Body of pancreas (tissue), 4 donors: Measurements from ENCODE around the gene ENAH. TPM values are rescaled to one million over a fixed set of nuclear protein-coding genes. Genes with fewer than 3 reads are reported as not detected.
A peak's percentile ranks its signal among the peaks of the same experiment; 100 is the strongest.

Experiments
- ATAC-seq: fragments of 150-250 bp; one replicate; pipeline ENCODE4 v1.9.1; 2016
- DNase-seq, 4 donors: peaks; one replicate each; pipeline ENCODE4 v3.0.0-alpha.2; 2019
- H3K27ac ChIP-seq, 4 donors: fragments of 200-600 bp; sonication (generic); 1 replicate in 3 of 4; 2 replicates in 1 of 4; pipeline versions ENCODE4 v1.5.1 to v1.6.1; 2016 to 2019; ENCODE audit warnings: mild to moderate bottlenecking in 1 of 4, mixed read lengths in 1 of 4, moderate library complexity in 1 of 4
- H3K27me3 ChIP-seq, 2 donors: fragments of 200-600 bp; sonication (generic); one replicate each; pipeline ENCODE4 v1.6.0; 2016; ENCODE audit warnings: mild to moderate bottlenecking in 1 of 2
- H3K36me3 ChIP-seq, 2 donors: fragments of 200-600 bp; sonication (generic); replicated peaks in 1 of 2; 2 replicates each; pipeline ENCODE4 v1.5.1; 2016; ENCODE audit warnings: low read depth in 2 of 2; ENCODE audit not compliant: insufficient read depth in 1 of 2
- H3K4me1 ChIP-seq: fragments of 200-600 bp; sonication (generic); one replicate; pipeline ENCODE4 v1.6.0; 2016
- H3K4me3 ChIP-seq, 2 donors: fragments of 200-600 bp; sonication (generic); 1 replicate in 1 of 2; 2 replicates in 1 of 2; pipeline ENCODE4 v1.5.1; 2016 to 2019
- H3K9me3 ChIP-seq, 3 donors: fragments of 200-600 bp; sonication (generic); 1 replicate in 2 of 3; 2 replicates in 1 of 3; pipeline ENCODE4 v1.5.1; 2016
- CTCF ChIP-seq, 7 experiments: fragments of 450-650 bp in 4 of 7; fragments of 200-600 bp in 3 of 7; sonication (generic) in 3 of 7; IDR thresholded peaks; one replicate each; pipeline ENCODE4 v1.5.1; 2016 to 2019; ENCODE audit warnings: antibody characterized with exemption in 7 of 7
- POLR2A ChIP-seq, 3 donors: fragments of 450-650 bp; IDR thresholded peaks; one replicate each; pipeline ENCODE4 v1.6.1; 2016; ENCODE audit warnings: antibody characterized with exemption in 3 of 3, mild to moderate bottlenecking in 2 of 3
- WGBS, 2 donors: methylation state at CpG; one replicate each; pipeline ENCODE4 v1.1.5; 2017; 5-methylcytosine and 5-hydroxymethylcytosine counted together
- intact Hi-C: fragments of 100-400 bp; cut with DNase I; formaldehyde crosslinking; loops from one replicate; pipeline ENCODE4 v1.15.1; 2023
- total RNA-seq, 2 donors: library from RNA; depleted of rRNA; stranded (reverse); fragments of >200 nt; gene quantifications; one replicate each; pipeline ENCODE4 v1.1.0, GENCODE V29; 2016

ENAH gene
- total RNA-seq, 2 donors from 2014 or later: 21.1 to 28.8 TPM

DNA sequence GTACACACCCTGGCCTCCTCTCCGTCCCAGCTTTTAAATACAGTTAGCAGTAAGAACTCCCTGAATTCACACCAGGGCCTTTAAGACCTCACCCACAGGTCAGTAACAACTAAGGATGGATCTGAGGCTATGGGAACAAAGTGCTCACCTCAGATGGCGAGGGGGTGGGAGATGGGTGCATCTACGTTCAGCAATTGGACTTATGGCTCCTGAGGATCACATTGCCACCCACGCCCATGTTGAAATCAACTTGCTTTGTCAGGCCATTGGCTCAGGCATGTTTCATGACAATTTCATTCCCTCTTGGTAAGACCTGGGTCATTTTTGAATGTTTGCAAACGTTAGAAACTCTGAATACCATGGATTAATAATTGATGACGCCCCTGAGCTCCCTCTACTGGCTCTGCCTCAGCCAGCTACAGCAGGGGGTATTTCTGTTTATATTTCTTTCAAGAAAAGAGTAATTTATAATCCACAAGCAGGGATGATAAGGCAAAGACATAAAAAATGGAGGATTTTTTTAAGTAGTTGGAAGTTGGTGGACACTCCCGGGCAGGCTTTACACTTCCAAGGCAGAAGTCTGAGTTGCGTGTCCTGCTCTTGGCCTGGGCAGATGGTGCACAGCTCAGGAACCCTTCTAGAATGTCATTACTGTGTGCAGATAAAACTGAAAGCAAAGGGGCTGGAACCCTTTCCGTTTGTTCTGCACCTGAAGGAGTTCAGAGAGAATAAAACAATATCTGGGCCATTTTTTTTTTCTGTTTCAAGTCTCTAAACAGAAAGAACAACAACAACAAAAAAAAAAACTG, 211.4 kb downstream of the ENAH start:
- H3K27me3 ChIP-seq: no peaks in the 10 kb centered on the region
- DNase-seq (peak; percentile 58 to 66 (median 62)), ATAC-seq (peak; percentile 77)
- peak; percentile 24 to 74 (median 68) for TF ChIP-seq CTCF (IDR thresholded peaks at IDR 0.05)
- no peak for TF ChIP-seq POLR2A (IDR thresholded peaks at IDR 0.05)
- peak overlapping the region; percentile 20 to 78 (median 70) for H3K27ac ChIP-seq
- no peaks in the 10 kb centered on the region for H3K36me3 ChIP-seq
- H3K9me3 ChIP-seq: no peaks in the 10 kb centered on the region
- no peak overlapping the region for H3K4me3 ChIP-seq
- intact Hi-C loops: loop anchor here (10.0 kb wide), 1 partner anchor 127 kb away; no protein-coding TSS in a partner anchor
- H3K4me1 ChIP-seq: peaks cover 62% of the 10 kb centered on the region
- WGBS, 2 donors: 26 to 29% methylated on average over 8 to 9 of the region's 9 CpGs

- DNase-seq (peak in 3 of 4 donors; percentile 58 to 68 (median 59)), ATAC-seq (peak; percentile 33)
- intact Hi-C loops: loop anchor here (10.0 kb wide), 1 partner anchor 126 kb away; no protein-coding TSS in a partner anchor
- Histone ChIP-seq H3K27me3 (no peaks in the 10 kb centered on the region), H3K36me3 (no peaks in the 10 kb centered on the region), H3K4me1 (peaks cover 54% of the 10 kb centered on the region), H3K9me3 (no peaks in the 10 kb centered on the region), H3K4me3 (no peak overlapping the region), H3K27ac (peak overlapping the region; percentile 20 to 78 (median 70))
- TF ChIP-seq POLR2A (IDR thresholded peaks at IDR 0.05): no peak
- TF ChIP-seq CTCF (IDR thresholded peaks at IDR 0.05): no peak
- WGBS, 2 donors: 16 to 39% methylated on average over 4 of the region's 4 CpGs
These were observed 212.3 kb downstream of the ENAH start for GRCh38 chr1:225440380-225441221.

GRCh38 chr1:225437710-225438437, 215.0 kb downstream of the ENAH start:
- no peaks in the 10 kb centered on the region for H3K9me3 ChIP-seq
- ATAC-seq (no peak), DNase-seq (no peak)
- WGBS, 2 donors: 75 to 87% methylated on average over 5 of the region's 5 CpGs
- no peak for TF ChIP-seq POLR2A (IDR thresholded peaks at IDR 0.05)
- TF ChIP-seq CTCF (IDR thresholded peaks at IDR 0.05): peak in 3 of 7 experiments; percentile 6 to 28 (median 12)
- intact Hi-C loops: no loop called here
- no peak overlapping the region for H3K27ac ChIP-seq
- no peak overlapping the region for H3K4me3 ChIP-seq
- peaks cover 30% of the 10 kb centered on the region for H3K4me1 ChIP-seq
- H3K36me3 ChIP-seq: no peaks in the 10 kb centered on the region
- H3K27me3 ChIP-seq: no peaks in the 10 kb centered on the region

Other genes with a start within 250 kb of the ENAH start
- gene LBR, start 225.1 kb downstream of the ENAH start, total RNA-seq: 10 to 100 TPM; 15.2 to 26.5 TPM
- 10 to 100 TPM; 48.5 to 86.6 TPM for gene SRP9, start 124.7 kb upstream of the ENAH start, total RNA-seq
- 100 to 1,000 TPM; 109 to 136 TPM for gene EPHX1, start 157.0 kb upstream of the ENAH start, total RNA-seq
- 100 to 1,000 TPM; 129 to 217 TPM for gene TMEM63A, start 229.3 kb upstream of the ENAH start, total RNA-seq
- gene LEFTY1, start 236.0 kb upstream of the ENAH start, total RNA-seq: 100 to 1,000 TPM; 138 to 153 TPM